GM19438 (cell line): Measurements from ENCODE around the gene SAFB2.

Experiments
- ATAC-seq: cut with Tn5 transposase; IDR thresholded peaks from one replicate; pipeline ENCODE4 v1.9.1; 2021; ENCODE audit warnings: low read depth; ENCODE audit not compliant: unreplicated experiment

Gene SAFB2

DNA sequence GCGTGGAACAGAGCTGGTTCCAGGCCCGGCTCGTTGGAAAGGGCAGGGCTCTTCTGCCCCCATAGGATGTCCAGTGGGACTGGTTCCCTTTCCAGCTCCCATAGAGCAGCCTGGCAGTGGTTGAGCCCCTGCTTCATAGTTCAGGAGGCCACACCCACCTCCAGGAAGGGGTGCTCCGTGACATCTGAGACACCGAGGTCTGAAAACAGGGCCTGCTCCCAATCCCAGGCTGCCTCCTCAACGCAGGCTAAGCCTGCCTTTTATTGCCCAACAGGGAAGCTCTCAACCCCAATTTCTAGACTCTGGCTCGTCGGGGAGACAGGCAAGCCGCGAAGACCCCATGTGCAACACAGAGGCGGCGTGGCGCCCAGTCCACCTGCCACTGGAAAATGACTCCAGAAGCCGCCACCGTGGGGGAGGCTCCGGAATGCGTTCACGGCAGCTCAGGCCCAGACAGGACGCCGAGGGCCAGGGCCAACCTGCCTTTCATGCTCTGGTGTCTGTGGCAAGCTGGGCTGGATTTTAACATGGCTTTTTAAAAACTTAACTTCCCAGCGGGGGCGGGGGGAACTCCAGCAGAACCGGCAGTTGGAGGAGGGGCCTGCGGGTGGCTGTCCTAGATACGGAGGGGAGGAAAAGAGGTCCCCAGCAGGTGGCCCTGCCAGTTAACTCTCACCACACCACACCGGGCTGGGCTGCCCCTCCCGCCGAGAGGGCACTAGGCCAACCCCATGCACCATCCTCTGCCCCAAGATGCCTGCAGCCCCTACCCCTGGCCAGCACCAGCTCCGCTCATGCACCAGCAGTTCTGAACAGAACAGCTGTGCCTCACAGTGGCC is 36.9 kb downstream of the SAFB2 start:
- ATAC-seq, result no peak

DNA sequence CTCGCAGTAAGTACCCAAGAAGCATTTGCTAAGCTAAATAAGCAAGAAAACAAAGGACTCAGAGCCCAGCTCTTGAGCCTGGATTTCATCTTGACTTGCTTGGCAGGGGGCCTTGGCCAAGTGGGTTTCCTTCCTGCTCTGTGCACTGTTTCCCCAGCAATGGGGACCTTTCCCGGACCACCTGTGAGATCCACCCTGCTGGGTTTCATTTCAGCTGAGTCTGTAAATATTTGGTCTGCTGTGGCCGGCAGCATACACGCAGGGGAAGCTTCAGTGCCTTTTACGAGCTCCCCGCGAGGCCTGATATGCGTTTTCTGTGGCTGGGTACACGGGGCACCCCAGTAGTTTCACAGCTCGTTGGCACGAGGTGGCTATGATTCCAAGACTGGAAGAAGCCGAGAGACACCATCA is 42.4 kb downstream of the SAFB2 start:
- no peak for ATAC-seq

DNA sequence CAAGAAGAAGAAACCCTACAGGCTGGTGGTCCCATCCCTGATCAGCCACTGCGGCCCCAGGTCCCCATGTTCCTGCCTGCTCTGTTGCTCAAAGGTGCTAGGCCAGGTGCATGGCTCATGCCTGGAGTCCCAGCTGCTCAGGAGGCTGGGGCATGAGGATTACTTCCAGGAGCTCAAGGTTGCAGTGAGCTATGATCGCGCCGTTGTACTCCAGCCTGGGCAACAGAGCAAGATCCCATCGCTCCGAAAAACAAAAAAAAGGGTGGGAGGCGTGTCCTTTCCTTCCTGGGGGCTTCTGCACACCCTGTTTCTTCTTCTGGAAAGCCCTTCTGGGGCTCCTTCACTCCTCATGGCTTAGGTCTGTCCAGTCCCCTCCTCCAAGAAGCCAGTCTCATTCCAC is 42.9 kb downstream of the SAFB2 start:
- ATAC-seq, result no peak

DNA sequence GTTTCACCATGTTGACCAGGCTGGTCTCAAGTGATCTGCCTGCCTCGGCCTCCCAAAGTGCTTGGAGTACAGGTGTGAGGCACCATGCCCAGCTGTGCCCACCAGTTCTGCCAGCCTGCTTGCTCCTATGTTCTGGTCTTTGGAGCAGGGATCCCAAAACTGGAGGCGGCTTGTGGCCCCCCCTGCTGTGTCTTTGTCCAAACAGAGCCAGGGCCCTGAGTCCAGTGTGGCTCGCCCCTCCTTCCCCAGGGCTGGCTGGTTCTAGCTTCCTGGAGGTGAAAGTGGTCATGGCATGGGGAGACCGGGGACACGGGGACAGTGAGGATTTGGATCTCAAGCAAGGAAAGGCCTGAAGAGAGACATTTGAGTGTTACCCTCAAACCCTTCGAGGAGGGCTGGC is 43.3 kb downstream of the SAFB2 start:
- ATAC-seq, result no peak

DNA sequence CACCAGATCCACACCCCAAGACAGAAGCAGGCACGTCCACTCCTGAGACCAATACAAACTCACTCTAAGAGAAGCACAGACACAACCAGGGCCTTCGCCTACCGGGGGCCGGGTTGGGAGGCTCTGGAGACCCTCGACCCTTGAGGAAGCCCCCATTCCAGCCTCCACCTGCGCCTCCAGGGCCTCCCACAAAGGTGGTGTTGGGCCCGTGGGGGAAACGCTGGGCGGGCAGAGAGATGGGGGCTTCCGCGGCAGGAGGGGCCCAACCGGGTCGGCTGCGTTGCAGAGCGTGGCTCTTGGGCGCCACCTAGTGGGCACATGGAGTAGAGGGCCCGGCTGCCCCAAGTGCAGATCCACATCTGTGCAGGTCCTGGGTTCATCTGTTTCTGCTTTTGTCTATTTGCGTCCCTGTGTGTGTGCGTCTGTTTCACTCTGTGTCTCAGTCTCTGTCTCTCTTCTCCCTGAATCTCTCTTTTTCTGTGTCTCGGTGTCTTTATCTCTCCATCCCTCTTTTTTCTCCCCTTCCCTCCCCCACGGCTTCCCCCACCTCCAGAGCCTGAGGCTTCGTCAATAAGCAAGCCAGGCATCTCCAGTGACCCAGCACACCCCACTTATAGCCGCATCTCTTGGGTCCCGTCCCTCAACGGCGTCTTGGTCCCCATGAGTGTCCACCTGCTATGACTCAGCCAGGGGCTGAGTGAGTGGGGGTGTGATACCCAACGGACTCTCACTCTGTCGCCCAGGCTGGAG is 44.3 kb downstream of the SAFB2 start:
- no peak for ATAC-seq

DNA sequence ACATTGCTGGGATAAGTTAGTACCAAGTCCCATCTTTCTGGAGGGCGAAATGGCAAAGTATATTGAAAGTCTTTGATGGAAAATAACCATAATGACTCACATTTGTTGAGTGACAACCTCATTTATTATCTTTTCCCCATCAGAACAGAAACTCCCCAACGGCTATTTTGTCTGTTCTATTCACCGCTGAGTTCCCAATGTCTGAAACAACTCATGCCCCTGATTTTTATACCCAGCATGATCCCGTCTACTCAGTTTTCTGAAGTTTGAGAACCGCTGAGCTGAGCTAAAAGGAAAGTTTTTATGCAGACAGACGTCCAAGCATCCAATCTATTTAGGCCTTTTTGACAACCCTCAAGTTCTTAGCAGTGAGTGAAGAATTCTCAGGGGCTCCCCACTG is 47.0 kb downstream of the SAFB2 start:
- no peak for ATAC-seq

DNA sequence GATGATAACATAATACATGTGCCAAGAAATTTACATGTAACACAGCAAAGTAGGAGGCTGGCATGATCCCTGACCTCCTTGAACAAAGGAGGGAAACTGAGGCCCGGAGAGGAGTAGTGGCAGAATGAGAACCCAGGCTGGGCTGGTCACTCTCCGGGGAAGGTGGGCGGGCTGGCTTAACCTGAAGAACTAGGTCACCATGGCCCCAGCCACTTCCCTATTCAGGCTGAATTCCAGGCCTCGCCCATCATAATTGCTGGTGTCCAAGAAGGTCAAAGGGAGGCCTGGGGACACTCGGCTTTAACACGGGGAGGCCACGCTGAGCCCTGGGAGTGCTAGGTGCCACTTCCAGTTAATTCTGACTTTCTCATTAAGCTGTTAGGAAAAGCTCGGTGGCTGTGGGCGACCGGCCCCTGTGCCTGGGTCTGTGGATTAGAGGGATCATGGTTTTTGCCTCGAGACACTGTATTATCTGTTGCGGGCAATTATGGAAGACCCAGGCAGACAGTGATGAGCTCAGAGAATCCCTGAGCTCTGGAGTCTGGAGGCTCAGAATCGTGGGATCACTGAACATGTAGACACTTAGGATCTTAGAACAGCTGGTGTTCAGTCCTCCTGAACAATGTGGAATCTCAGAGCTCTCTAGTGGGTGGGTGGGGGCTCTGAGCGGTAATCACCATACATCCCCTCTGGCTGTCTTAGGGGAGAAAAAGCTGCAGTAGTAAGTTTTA is 49.9 kb downstream of the SAFB2 start:
- ATAC-seq, result no peak

DNA sequence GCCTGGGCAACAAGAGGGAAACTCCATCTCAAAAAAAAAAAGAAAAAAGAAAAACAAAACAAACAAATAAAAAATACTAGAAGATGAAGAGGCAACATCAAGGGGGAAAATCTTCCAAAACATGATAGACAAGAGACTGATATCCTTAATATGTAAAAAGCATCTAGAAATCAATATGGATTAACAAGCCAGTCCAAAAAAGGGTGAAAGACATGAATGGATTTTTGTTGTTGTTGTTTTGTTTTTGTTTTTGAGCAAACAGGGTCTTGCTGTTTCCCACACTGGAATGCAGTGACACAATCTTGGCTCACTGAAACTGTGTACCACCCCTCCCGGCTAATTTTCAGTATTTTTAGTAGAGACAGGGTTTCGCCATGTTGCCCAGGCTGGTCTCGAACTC is 50.8 kb downstream of the SAFB2 start:
- ATAC-seq, result no peak

DNA sequence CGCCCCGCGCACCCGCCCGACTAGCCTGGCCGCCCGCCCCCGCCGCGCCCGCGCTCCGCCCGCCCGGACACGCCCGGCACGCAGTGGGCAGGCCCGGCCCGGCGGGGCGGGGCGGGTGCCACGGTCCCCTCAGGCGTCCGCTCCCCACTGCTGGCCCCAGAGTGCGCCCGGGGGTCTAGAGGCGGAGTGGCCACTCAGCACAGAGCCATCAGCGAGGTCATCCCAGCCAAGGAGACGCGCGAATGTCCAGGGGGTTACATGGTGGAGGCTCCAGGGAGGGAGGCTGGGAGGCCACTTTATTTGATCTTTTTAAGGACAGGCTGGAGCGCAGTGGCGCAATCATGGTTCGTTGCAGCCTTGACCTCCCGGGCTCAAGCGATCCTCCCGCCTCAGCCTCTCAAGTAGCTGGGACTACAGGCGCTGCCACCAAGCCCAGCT is 54.6 kb downstream of the SAFB2 start:
- ATAC-seq, result no peak

DNA sequence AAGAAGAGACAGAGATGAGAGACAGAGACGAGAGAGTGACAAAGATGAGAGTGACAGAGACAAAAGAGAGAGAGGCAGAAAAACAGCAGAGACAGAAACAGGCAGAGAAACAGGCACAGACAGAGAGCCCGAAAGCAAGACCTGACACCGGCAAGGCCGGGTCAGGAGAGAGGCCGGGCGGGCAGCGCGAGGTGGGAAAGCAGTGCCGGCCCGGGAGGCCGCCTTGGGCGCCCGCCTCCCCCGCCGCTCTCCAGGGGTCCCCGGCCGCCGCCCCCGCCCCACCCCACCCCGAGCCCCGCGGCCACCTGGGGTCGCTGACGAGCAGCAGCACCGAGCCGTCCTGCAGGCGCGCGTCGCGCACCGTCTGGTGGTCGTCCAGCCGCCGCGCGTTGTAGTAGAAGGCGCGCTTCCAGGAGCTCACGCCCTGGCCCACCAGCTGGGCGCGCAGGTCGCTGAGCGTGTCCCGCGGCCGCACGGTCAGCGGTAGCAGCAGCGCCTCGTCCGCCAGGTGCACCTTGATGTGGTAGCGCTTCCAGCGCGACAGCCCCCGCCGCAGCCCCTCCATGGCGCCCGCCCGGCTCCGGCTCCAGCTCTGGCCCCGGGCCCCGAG is 55.1 kb downstream of the SAFB2 start, which contains the start of gene TINCR:
TSS of gene TINCR (minus strand) at position 594 of the 610 bp plus-strand sequence.
- ATAC-seq, result no peak

DNA sequence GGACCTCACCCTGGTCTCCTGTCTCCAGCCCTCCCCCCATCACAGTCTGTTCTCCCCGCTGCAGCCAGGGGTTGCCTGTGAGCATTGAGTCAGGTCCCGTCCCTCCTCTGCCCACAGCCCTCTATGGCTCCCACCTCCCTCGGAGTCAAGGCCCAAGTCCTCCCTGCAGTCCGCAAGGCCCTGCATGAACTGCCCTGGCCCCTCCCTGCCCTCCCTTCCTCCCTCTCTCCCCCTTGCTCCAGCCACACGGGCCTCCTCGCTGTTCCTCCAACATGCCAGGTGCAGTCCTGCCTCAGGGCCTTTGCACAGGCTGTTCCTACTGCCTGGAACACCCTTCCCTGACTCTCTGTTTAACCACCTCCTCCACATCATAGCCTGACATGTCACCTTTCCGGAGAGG is 57.6 kb downstream of the SAFB2 start:
- no peak for ATAC-seq

DNA sequence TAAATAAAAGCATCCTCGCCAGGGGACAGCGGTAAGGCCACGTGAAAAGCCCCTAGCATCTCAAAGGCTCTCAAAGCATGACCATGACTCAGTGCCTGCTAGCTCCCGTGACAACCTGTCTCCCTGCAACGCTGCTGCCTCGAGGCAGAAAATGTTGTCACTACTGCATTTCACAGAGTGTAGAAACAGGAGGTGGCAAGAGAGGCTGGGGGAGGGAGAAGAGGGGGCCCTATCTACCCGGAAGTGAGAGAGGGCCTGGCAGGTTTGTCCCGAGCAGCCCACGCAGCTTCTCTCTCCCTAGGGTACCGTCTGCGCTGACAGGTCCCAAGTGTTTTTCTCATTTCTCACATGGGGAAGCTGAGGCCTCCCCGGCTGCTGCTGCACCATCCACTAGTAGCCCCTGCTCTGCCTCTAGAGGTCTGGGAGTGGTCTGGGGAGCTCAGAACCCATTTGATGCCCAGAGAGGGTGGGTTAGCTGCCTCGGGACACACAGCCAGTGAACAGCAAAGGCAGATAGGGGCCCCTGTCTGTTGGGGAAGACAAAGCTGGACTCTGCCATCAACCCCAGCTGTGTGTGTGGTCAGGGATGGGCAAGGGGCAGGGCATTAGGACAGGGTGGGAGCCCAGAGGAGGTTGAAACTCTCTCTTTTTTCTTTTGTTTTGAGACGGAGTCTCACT is 58.5 kb downstream of the SAFB2 start:
- ATAC-seq, result no peak

DNA sequence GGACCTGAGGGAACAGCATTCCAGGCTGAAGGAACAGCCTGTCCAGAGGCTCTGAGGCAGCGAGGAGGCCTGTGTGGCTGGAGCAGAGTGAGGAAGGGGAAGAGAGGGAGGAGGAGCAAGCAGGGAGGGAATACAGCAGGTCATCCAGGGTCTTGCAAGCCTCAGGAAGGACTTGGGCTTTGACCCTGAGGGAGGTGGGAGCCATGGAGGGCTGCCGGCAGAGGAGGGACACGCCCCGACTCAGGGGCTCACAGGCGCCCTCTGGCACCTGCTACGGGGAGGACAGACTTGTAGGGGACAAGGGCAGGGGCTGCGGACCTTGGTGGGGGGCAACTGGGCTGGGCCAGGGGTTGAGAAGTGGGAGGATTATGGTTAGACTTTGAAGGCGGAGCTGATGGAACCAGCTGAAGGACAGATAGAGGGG is 59.6 kb downstream of the SAFB2 start:
- ATAC-seq, result no peak

DNA sequence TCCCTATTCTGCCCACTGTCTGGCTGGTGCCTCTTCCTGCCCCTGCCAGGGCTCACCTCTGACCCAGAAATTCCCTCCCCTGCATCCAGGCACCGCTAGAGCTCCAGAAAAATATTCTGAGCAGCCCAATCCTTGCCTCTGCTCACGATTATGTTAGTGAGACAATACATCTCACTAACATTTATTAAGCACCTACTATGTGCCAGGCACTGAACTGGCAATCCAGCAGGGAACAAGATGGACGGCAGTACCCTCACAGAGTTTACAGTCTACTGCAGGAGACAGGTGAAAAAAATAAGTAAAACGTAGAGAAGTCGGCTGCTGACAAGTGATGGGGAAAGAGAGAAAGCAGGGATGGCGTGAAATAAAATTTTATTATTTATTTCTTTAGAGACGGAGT is 60.3 kb downstream of the SAFB2 start:
- no peak for ATAC-seq

DNA sequence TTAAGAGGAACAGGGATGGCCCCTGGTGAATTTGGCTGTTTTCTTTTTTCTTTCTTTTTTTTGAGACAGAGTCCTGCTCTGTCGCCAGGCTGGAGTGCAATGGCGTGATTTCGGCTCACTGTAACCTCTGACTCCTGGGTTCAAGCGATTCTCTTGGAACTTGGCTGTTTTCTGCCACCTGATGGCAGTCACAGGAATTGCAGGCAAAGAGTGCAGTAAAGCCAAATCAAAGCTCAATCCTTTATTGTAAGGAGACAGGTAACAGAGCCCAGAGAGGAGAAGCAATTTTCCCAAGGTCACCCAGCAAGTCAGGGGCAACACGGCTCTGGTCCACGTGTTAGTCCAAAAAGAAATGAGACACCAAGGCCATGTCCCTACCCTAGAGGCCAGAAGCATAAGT is 61.0 kb downstream of the SAFB2 start:
- ATAC-seq, result no peak

DNA sequence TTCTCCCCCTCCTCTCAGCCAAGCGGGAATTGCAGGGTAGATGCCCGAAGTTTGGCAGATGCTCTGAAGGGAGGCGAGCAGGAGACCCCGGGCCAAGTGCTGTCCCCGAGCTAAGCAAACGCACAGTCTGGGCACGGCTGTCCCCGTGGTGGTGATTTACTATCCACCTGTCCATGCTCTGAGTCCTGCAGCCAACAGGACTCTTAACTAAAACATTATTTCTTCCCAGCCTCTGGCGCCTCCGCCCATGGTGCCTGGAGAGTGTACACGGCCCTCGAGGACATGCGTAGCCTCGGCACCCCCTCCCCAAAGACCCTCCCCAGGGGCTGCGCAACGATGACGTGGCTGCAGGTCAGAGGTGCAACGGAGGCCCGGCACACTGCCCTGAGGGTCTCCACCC is 62.4 kb downstream of the SAFB2 start:
- ATAC-seq, result no peak

DNA sequence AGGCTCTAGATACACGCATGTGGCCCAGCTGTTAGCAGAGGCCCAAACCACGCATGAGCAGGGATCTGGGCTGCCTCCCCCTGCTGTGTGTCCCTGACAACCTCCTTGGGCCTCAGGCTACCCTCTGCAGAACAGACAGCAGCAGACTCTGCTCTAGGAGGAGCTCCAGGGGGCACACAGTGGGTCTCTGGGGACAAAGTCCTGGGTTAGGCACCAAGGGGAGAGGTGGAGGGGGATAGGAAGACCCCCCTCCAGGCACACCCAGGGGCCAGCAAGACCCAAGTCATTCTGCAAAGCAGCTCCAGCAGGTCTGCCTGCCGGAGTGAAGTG is 62.8 kb downstream of the SAFB2 start:
- ATAC-seq, result no peak

DNA sequence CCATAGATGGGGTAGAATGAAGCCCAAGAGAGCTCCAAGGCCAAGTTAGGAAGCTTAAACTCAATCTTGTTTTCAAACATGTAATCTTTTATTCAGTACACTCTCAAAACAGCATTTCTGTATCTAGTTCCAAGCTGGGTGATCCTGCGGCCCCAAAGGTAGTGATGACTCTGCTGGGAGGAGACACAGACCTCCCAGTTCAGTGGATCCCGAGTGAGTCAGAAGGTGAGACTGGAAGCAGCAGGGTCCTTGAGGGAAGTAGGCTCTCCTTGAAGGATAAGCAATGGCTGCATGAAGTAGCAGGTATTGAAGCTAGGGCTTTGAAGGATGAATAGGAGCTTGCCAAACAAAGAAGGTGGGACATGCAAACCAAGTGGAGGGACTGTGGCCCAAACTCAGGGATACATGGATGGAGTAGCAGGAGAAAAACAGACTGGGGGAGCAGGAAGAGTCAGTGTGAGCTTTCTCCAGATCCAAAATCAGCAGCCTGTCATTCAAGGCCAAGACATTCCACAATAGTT is 64.4 kb downstream of the SAFB2 start:
- no peak for ATAC-seq

DNA sequence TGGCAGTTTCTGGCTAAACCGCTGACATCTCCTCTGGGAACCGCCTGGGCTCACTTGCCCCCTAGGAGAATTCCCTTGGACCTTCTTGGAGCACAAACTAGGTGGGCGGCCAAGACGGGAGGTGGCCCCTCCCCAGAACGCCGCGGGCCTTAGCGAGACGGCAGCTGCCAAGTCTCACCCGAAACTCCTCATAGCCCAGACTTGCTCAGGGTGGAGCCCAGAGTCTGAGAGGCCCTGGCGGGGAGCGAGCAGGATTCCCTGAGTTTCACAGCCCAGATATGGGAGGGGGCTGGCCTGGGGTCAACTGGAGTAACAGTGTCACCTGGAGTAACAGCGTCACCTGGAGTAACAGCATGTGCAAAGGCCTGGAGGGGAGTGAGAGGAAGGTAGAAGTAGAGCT is 64.9 kb downstream of the SAFB2 start:
- no peak for ATAC-seq

DNA sequence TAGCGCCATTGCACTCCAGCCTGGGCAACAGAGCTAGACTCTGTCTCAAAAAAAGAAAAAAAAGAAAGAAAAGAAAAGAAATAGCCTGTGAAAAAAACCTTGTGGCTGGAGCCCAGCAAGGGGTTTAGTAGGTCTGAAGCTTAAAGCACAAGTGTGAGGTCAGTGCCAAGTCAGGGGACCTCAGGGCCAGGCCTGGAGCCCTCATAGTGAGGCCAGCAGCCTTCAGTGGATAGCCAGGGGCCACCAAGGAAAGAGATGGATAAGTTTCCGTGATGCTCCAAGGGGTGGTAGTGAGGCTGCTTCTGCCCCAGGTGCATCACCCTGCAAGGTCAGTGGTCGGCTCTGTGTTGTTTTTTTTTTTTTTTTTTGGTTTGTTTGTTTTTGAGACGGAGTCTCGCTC is 67.7 kb downstream of the SAFB2 start:
- no peak for ATAC-seq
